ENCODE data around the gene CLEC4G.
"Not testable (repeated sequence)": the region's sequence is repeated elsewhere in the genome, so short reads cannot be mapped to it uniquely, and the experiment has no call there.

The CLEC4G gene

GRCh38 chr19:7748756-7749155 is 16.8 kb upstream of the CLEC4G start:
- DNase-seq (ENCODE audit: low read depth, low spot score), result peak; percentile 19
- H3K4me3 ChIP-seq (ENCODE audit: low read length), result no peak overlapping the region

- H3K4me3 ChIP-seq (ENCODE audit: low read length), result no peak overlapping the region
- DNase-seq (ENCODE audit: low read depth, low spot score), result no peak
Measured at GRCh38 chr19:7748171-7748570, 16.3 kb upstream of the CLEC4G start.

- no peak for DNase-seq (ENCODE audit: low read depth, low spot score)
- no peak within 1 kb of the TSS for H3K4me3 ChIP-seq (ENCODE audit: low read length)
Measured at GRCh38 chr19:7746903-7747884, 15.3 kb upstream of the CLEC4G start, which contains the start of gene CD209. Gene CD209 (minus strand): TSS chr19:7747534. CDS start chr19:7747511, 23 bp downstream.

- not testable (repeated sequence) for H3K4me3 ChIP-seq (ENCODE audit: low read length); DNase-seq (ENCODE audit: low read depth, low spot score)
Measured at GRCh38 chr19:7746306-7746705, 14.4 kb upstream of the CLEC4G start.

GRCh38 chr19:7744871-7745650 is 13.2 kb upstream of the CLEC4G start:
- DNase-seq (ENCODE audit: low read depth, low spot score), result no peak
- H3K4me3 ChIP-seq (ENCODE audit: low read length), result no peak overlapping the region

GRCh38 chr19:7744199-7744786 is 12.4 kb upstream of the CLEC4G start:
- no peak for DNase-seq (ENCODE audit: low read depth, low spot score)
- H3K4me3 ChIP-seq (ENCODE audit: low read length), result no peak overlapping the region

GRCh38 chr19:7743425-7743841 is 11.5 kb upstream of the CLEC4G start:
- no peak for DNase-seq (ENCODE audit: low read depth, low spot score)
- H3K4me3 ChIP-seq (ENCODE audit: low read length), result no peak overlapping the region

- DNase-seq (ENCODE audit: low read depth, low spot score), result no peak
- H3K4me3 ChIP-seq (ENCODE audit: low read length), result no peak overlapping the region
Measured at GRCh38 chr19:7742991-7743390, 11.1 kb upstream of the CLEC4G start.

GRCh38 chr19:7742575-7742974 is 10.7 kb upstream of the CLEC4G start:
- no peak overlapping the region for H3K4me3 ChIP-seq (ENCODE audit: low read length)
- DNase-seq (ENCODE audit: low read depth, low spot score), result no peak

GRCh38 chr19:7740682-7741054 is 8.8 kb upstream of the CLEC4G start:
- DNase-seq (ENCODE audit: low read depth, low spot score), result no peak
- no peak overlapping the region for H3K4me3 ChIP-seq (ENCODE audit: low read length)

- no peak for DNase-seq (ENCODE audit: low read depth, low spot score)
- no peak overlapping the region for H3K4me3 ChIP-seq (ENCODE audit: low read length)
Measured at GRCh38 chr19:7739801-7740681, 8.1 kb upstream of the CLEC4G start.

- no peak for DNase-seq (ENCODE audit: low read depth, low spot score)
- no peak overlapping the region for H3K4me3 ChIP-seq (ENCODE audit: low read length)
Measured at GRCh38 chr19:7739211-7739755, 7.4 kb upstream of the CLEC4G start.

GRCh38 chr19:7738023-7738422 is 6.1 kb upstream of the CLEC4G start:
- no peak overlapping the region for H3K4me3 ChIP-seq (ENCODE audit: low read length)
- no peak for DNase-seq (ENCODE audit: low read depth, low spot score)

- no peak for DNase-seq (ENCODE audit: low read depth, low spot score)
- H3K4me3 ChIP-seq (ENCODE audit: low read length), result no peak overlapping the region
Measured at GRCh38 chr19:7737215-7737614, 5.3 kb upstream of the CLEC4G start.

- DNase-seq (ENCODE audit: low read depth, low spot score), result no peak
- H3K4me3 ChIP-seq (ENCODE audit: low read length), result no peak overlapping the region
Measured at GRCh38 chr19:7736148-7736547, 4.2 kb upstream of the CLEC4G start.

- DNase-seq (ENCODE audit: low read depth, low spot score), result no peak
- H3K4me3 ChIP-seq (ENCODE audit: low read length), result no peak overlapping the region
Measured at GRCh38 chr19:7734220-7735203, 2.6 kb upstream of the CLEC4G start.

- no peak for DNase-seq (ENCODE audit: low read depth, low spot score)
- H3K4me3 ChIP-seq (ENCODE audit: low read length), result no peak overlapping the region
Measured at GRCh38 chr19:7733376-7733775, 1.5 kb upstream of the CLEC4G start.

All from Jurkat, Clone E6-1 (cell line).